ENCODE measurements around the gene FRMD3.

Gene FRMD3

DNA sequence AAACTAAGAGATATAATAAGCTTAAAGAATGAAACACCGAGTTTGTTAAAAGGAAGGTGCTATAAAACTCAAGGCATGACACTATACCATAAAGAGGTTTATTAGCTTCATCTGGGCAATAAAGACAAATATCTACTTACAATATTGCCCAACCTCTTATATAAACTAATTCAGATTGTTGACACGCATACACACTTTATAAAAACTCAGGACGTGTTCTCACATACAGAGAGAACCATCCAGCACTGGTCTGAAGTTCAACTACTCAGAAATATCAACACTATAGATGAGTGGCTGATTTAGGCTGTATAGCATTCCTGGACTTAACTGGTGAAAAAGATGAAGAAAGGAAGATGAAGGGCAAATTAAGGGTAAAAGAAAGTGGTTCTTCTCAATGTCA, 81.2 kb downstream of the FRMD3 start:
- whole genome bisulfite sequencing, 2 donors (ENCODE audit: extremely low coverage in 2 of 2, insufficient read length in 2 of 2, insufficient replicate concordance in 1 of 2), result no CpG with 5 or more reads among the region's 3 CpGs
- H3K9me3 ChIP-seq (replicated peaks in 1 of 2; ENCODE audit: control insufficient read depth in 2 of 2, insufficient read depth in 1 of 2, low read depth in 1 of 2, low read length in 2 of 2), result peaks cover 0 to 3% of the 10 kb centered on the region in 2 donors
- no peak overlapping the region for H2AK5ac ChIP-seq (ENCODE audit: low read depth, low read length)
- H2BK15ac ChIP-seq (ENCODE audit: low read length), result no peak overlapping the region
- no peak overlapping the region for H2BK12ac ChIP-seq (ENCODE audit: low read length)
- no peak overlapping the region for H3K9ac ChIP-seq (ENCODE audit: low read depth, low read length, poor library complexity)
- no peak overlapping the region for H2BK5ac ChIP-seq (ENCODE audit: low read length)
- H3K14ac ChIP-seq (ENCODE audit: low read length), result no peak overlapping the region
- DNase-seq (ENCODE audit: low spot score), result no peak
- no peak overlapping the region for H2AFZ ChIP-seq (ENCODE audit: low read length)
- H3K4me3 ChIP-seq (ENCODE audit: low read length in 2 of 2), result no peak overlapping the region
- no peak overlapping the region for H3K4me2 ChIP-seq (ENCODE audit: insufficient read depth, low read length, poor library complexity, severe bottlenecking)
- H4K8ac ChIP-seq (ENCODE audit: low read depth, low read length), result no peak overlapping the region
- H3K23ac ChIP-seq (ENCODE audit: low read depth, low read length, poor library complexity), result no peak overlapping the region
- H4K91ac ChIP-seq (ENCODE audit: low read depth, low read length, poor library complexity), result no peak overlapping the region
- H3K36me3 ChIP-seq (replicated peaks in 1 of 2; ENCODE audit: control insufficient read depth in 2 of 2, insufficient read depth in 2 of 2, low read length in 2 of 2), result no peaks in the 10 kb centered on the region
- H3K18ac ChIP-seq (ENCODE audit: low read length), result no peak overlapping the region
- H2BK120ac ChIP-seq (ENCODE audit: low read depth, low read length), result no peak overlapping the region
- H3K79me1 ChIP-seq (ENCODE audit: low read depth, low read length), result no peaks in the 10 kb centered on the region
- no peak overlapping the region for H3K27ac ChIP-seq (replicated peaks; ENCODE audit: low read length)
- no peaks in the 10 kb centered on the region for H3K27me3 ChIP-seq (ENCODE audit: control insufficient read depth in 3 of 3, insufficient read depth in 3 of 3, low read depth in 1 of 3, low read length in 3 of 3)
- H3K4me1 ChIP-seq (ENCODE audit: control insufficient read depth in 2 of 2, insufficient read depth in 1 of 2, low read depth in 1 of 2, low read length in 2 of 2), result no peaks in the 10 kb centered on the region
- H3K4ac ChIP-seq (ENCODE audit: low read length), result no peak overlapping the region

DNA sequence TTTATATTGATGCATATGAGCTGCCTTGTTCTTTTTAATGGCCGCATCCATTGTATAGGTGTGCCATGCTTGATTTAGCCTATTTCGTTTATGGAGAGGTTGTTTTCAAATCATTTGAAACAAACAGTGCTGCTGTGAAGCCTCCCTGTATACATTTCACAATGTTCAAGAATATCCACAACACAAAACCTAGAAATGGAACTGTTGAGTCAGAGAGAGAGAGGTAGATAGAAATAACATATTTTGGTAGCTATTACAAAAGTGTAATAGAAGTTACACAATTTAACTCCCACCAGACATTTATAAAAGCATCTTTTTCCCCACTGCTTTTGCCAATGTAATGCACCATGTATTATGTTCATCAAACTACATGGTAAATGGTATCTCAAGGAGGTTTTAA, 82.0 kb downstream of the FRMD3 start:
- WGBS, 2 donors (ENCODE audit: extremely low coverage in 2 of 2, insufficient read length in 2 of 2, insufficient replicate concordance in 1 of 2), result no CpG with 5 or more reads among the region's 2 CpGs
- H3K27me3 ChIP-seq (ENCODE audit: control insufficient read depth in 3 of 3, insufficient read depth in 3 of 3, low read depth in 1 of 3, low read length in 3 of 3), result no peaks in the 10 kb centered on the region
- no peak overlapping the region for H3K27ac ChIP-seq (replicated peaks; ENCODE audit: low read length)
- no peak for DNase-seq (ENCODE audit: low spot score)
- H2AK5ac ChIP-seq (ENCODE audit: low read depth, low read length), result no peak overlapping the region
- H3K9ac ChIP-seq (ENCODE audit: low read depth, low read length, poor library complexity), result no peak overlapping the region
- H4K91ac ChIP-seq (ENCODE audit: low read depth, low read length, poor library complexity), result no peak overlapping the region
- H2BK120ac ChIP-seq (ENCODE audit: low read depth, low read length), result no peak overlapping the region
- H3K4me1 ChIP-seq (ENCODE audit: control insufficient read depth in 2 of 2, insufficient read depth in 1 of 2, low read depth in 1 of 2, low read length in 2 of 2), result no peaks in the 10 kb centered on the region
- no peaks in the 10 kb centered on the region for H3K79me1 ChIP-seq (ENCODE audit: low read depth, low read length)
- no peaks in the 10 kb centered on the region for H3K36me3 ChIP-seq (replicated peaks in 1 of 2; ENCODE audit: control insufficient read depth in 2 of 2, insufficient read depth in 2 of 2, low read length in 2 of 2)
- H2BK5ac ChIP-seq (ENCODE audit: low read length), result no peak overlapping the region
- H4K8ac ChIP-seq (ENCODE audit: low read depth, low read length), result no peak overlapping the region
- H3K4me2 ChIP-seq (ENCODE audit: insufficient read depth, low read length, poor library complexity, severe bottlenecking), result no peak overlapping the region
- peaks cover 0 to 1% of the 10 kb centered on the region in 2 donors for H3K9me3 ChIP-seq (replicated peaks in 1 of 2; ENCODE audit: control insufficient read depth in 2 of 2, insufficient read depth in 1 of 2, low read depth in 1 of 2, low read length in 2 of 2)
- no peak overlapping the region for H3K14ac ChIP-seq (ENCODE audit: low read length)
- H2AFZ ChIP-seq (ENCODE audit: low read length), result no peak overlapping the region
- no peak overlapping the region for H2BK15ac ChIP-seq (ENCODE audit: low read length)
- no peak overlapping the region for H2BK12ac ChIP-seq (ENCODE audit: low read length)
- H3K18ac ChIP-seq (ENCODE audit: low read length), result no peak overlapping the region
- H3K4ac ChIP-seq (ENCODE audit: low read length), result no peak overlapping the region
- no peak overlapping the region for H3K4me3 ChIP-seq (ENCODE audit: low read length in 2 of 2)
- no peak overlapping the region for H3K23ac ChIP-seq (ENCODE audit: low read depth, low read length, poor library complexity)

- Histone ChIP-seq H2AK5ac (ENCODE audit: low read depth, low read length) (no peak overlapping the region), H4K8ac (ENCODE audit: low read depth, low read length) (no peak overlapping the region), H3K23ac (ENCODE audit: low read depth, low read length, poor library complexity) (no peak overlapping the region), H3K18ac (ENCODE audit: low read length) (no peak overlapping the region), H2BK120ac (ENCODE audit: low read depth, low read length) (no peak overlapping the region), H3K4ac (ENCODE audit: low read length) (no peak overlapping the region), H3K4me3 (ENCODE audit: low read length in 2 of 2) (no peak overlapping the region), H3K27me3 (ENCODE audit: control insufficient read depth in 3 of 3, insufficient read depth in 3 of 3, low read depth in 1 of 3, low read length in 3 of 3) (no peaks in the 10 kb centered on the region), H2BK15ac (ENCODE audit: low read length) (no peak overlapping the region), H2BK12ac (ENCODE audit: low read length) (no peak overlapping the region), H3K4me2 (ENCODE audit: insufficient read depth, low read length, poor library complexity, severe bottlenecking) (no peak overlapping the region), H3K27ac (replicated peaks; ENCODE audit: low read length) (no peak overlapping the region), H3K4me1 (ENCODE audit: control insufficient read depth in 2 of 2, insufficient read depth in 1 of 2, low read depth in 1 of 2, low read length in 2 of 2) (peaks cover 0 to 1% of the 10 kb centered on the region in 2 donors), H2AFZ (ENCODE audit: low read length) (no peak overlapping the region), H4K91ac (ENCODE audit: low read depth, low read length, poor library complexity) (no peak overlapping the region), H3K9me3 (replicated peaks in 1 of 2; ENCODE audit: control insufficient read depth in 2 of 2, insufficient read depth in 1 of 2, low read depth in 1 of 2, low read length in 2 of 2) (no peaks in the 10 kb centered on the region), H3K14ac (ENCODE audit: low read length) (no peak overlapping the region), H3K79me1 (ENCODE audit: low read depth, low read length) (no peaks in the 10 kb centered on the region), H2BK5ac (ENCODE audit: low read length) (no peak overlapping the region), H3K9ac (ENCODE audit: low read depth, low read length, poor library complexity) (no peak overlapping the region), H3K36me3 (replicated peaks in 1 of 2; ENCODE audit: control insufficient read depth in 2 of 2, insufficient read depth in 2 of 2, low read length in 2 of 2) (no peaks in the 10 kb centered on the region)
- DNase-seq (ENCODE audit: low spot score), result no peak
Measured at GRCh38 chr9:83454076-83454475, 84.1 kb downstream of the FRMD3 start.

- H2AFZ ChIP-seq (ENCODE audit: low read length), result no peak overlapping the region
- no CpG with 5 or more reads among the region's 4 CpGs for WGBS, 2 donors (ENCODE audit: extremely low coverage in 2 of 2, insufficient read length in 2 of 2, insufficient replicate concordance in 1 of 2)
Measured at GRCh38 chr9:83451308-83451707, 86.9 kb downstream of the FRMD3 start.

More at GRCh38 chr9:83451308-83451707, 86.9 kb downstream of the FRMD3 start:
- no peak for DNase-seq (ENCODE audit: low spot score)
- no peaks in the 10 kb centered on the region for H3K36me3 ChIP-seq (replicated peaks in 1 of 2; ENCODE audit: control insufficient read depth in 2 of 2, insufficient read depth in 2 of 2, low read length in 2 of 2)
- H3K4ac ChIP-seq (ENCODE audit: low read length), result no peak overlapping the region
- H4K8ac ChIP-seq (ENCODE audit: low read depth, low read length), result no peak overlapping the region
- no peaks in the 10 kb centered on the region for H3K79me1 ChIP-seq (ENCODE audit: low read depth, low read length)
- no peak overlapping the region for H2BK12ac ChIP-seq (ENCODE audit: low read length)
- H2BK5ac ChIP-seq (ENCODE audit: low read length), result no peak overlapping the region
- no peak overlapping the region for H2AK5ac ChIP-seq (ENCODE audit: low read depth, low read length)
- no peak overlapping the region for H2BK15ac ChIP-seq (ENCODE audit: low read length)
- H3K9me3 ChIP-seq (replicated peaks in 1 of 2; ENCODE audit: control insufficient read depth in 2 of 2, insufficient read depth in 1 of 2, low read depth in 1 of 2, low read length in 2 of 2), result no peaks in the 10 kb centered on the region
- no peak overlapping the region for H3K9ac ChIP-seq (ENCODE audit: low read depth, low read length, poor library complexity)
- no peak overlapping the region for H2BK120ac ChIP-seq (ENCODE audit: low read depth, low read length)
- no peak overlapping the region for H3K4me3 ChIP-seq (ENCODE audit: low read length in 2 of 2)
- H3K23ac ChIP-seq (ENCODE audit: low read depth, low read length, poor library complexity), result no peak overlapping the region
- H3K27ac ChIP-seq (replicated peaks; ENCODE audit: low read length), result no peak overlapping the region
- H3K18ac ChIP-seq (ENCODE audit: low read length), result no peak overlapping the region
- H3K4me1 ChIP-seq (ENCODE audit: control insufficient read depth in 2 of 2, insufficient read depth in 1 of 2, low read depth in 1 of 2, low read length in 2 of 2), result peaks cover 0 to 1% of the 10 kb centered on the region in 2 donors
- H3K27me3 ChIP-seq (ENCODE audit: control insufficient read depth in 3 of 3, insufficient read depth in 3 of 3, low read depth in 1 of 3, low read length in 3 of 3), result no peaks in the 10 kb centered on the region
- no peak overlapping the region for H3K14ac ChIP-seq (ENCODE audit: low read length)
- no peak overlapping the region for H4K91ac ChIP-seq (ENCODE audit: low read depth, low read length, poor library complexity)
- no peak overlapping the region for H3K4me2 ChIP-seq (ENCODE audit: insufficient read depth, low read length, poor library complexity, severe bottlenecking)

Data from neuronal stem cell (in vitro differentiated cells).